ENCODE measurements around the gene RAI14. TPM values are rescaled to one million over a fixed set of nuclear protein-coding genes. Genes with fewer than 3 reads are reported as not detected.

RAI14 gene
- total RNA-seq, 6 experiments from 2014 or later = 11.9 to 30.8 (median 20.8) TPM

DNA sequence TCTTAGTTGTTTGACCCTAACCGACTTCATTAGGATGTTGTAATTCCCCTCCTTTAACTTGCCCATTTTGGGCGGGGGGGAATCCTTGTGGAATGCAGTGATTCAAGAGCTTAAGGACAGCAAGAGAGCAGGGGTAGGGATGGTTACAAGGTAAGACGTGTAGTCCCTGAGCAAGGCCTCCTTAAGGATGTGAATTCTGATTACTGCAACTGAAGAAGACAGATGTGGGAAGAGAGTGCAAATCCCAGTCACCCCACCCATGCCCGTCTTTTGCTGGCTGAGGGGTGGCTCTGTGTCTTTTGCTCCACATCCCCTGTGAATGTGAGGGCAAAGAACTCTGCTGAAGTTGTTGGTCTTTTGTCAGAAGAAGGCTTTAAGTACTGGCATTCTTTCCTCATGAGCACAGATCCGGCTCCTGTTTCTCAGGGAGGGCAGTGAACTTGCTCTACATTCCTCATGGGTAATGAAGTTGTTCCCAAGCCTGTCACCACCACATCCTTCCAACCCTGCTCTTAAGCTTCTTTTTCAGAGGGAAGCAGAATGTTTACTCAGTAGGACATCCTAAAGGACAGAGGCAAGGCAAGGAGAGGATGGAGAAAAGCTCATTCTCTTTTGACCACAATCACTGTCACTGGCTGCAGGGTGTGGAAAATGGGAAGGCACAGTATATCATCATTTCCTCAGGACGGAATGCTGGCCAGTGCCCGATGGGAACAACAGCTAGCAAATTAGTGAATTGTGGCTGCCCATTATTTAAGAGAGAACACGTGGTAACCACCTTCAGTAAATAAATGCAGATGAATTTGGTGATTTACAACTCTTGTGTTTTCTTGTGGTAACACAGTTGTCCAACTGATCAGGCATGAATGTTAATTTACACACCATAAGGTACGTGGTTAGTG is 61.5 kb downstream of the RAI14 start:
- no peak for DNase-seq
- WGBS (ENCODE audit: insufficient coverage, low coverage, low lambda C conversion rate, missing lambda C conversion rate) = 64% methylated on average over 8 of the region's 9 CpGs
- TF ChIP-seq CTCF (IDR thresholded peaks at IDR 0.05) (no peak), POLR2A (IDR thresholded peaks at IDR 0.05) (no peak)
- Histone ChIP-seq H3K27ac (no peak overlapping the region), H3K9me3 (no peaks in the 10 kb centered on the region), H3K36me3 (no peaks in the 10 kb centered on the region), H3K27me3 (no peaks in the 10 kb centered on the region), H3K4me3 (no peak overlapping the region), H3K4me1 (peaks cover 0 to 16% (median 2%) of the 10 kb centered on the region in 4 donors)
- intact Hi-C loops (cut with DNase I) = no loop called here
- ATAC-seq = peak in 3 of 4 donors; percentile 14 to 40 (median 16)

DNA sequence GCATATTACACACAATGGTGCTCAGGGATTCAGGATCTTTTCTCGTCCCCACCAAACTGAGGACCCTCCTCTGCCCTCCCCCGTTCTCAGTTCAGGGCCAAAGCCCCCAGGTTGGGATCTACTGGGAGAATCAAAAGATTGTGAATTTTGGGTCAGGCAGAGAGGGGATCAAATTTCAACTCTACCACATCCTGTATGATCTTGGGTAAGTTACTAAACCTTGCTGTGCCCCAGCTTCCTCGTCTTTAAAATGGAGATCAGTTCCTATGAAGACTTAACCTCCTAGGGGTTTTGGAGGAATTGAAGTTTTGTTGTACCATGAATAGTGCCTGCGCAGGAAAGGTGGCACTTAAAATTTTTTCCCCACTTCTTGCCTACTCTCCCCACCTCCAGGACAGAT is 62.4 kb downstream of the RAI14 start:
- Histone ChIP-seq H3K4me3 (no peak overlapping the region), H3K4me1 (peaks cover 0 to 16% (median 2%) of the 10 kb centered on the region in 4 donors), H3K9me3 (no peaks in the 10 kb centered on the region), H3K27me3 (no peaks in the 10 kb centered on the region), H3K36me3 (no peaks in the 10 kb centered on the region), H3K27ac (no peak overlapping the region)
- no peak for TF ChIP-seq CTCF (IDR thresholded peaks at IDR 0.05)
- TF ChIP-seq POLR2A (IDR thresholded peaks at IDR 0.05) = no peak
- WGBS (ENCODE audit: insufficient coverage, low coverage, low lambda C conversion rate, missing lambda C conversion rate) = 100% methylated on average over 4 of the region's 4 CpGs
- no peak for ATAC-seq
- no peak for DNase-seq
- intact Hi-C loops (cut with DNase I) = no loop called here

GRCh38 chr5:34719029-34719428 is 62.9 kb downstream of the RAI14 start:
- intact Hi-C loops (cut with DNase I) = no loop called here

DNA sequence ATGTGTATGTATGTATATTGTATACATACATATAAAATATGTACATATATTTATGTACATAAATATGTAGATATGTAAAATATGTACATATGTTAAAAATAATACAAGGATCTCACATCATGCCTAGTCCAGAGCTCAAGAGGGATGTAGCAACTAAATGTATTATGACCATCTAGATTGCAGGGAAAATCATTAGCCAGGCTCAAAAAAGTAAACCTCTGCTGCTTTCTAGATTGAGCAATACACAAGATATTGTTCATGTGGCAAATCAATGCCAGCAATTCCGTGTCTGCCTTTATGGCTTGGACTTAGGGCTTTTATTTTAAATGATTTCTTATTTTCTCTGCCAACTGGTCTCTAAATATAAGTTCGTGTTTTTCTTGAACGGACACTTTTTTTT is 65.2 kb downstream of the RAI14 start:
- 12% methylated on average over 3 of the region's 3 CpGs for WGBS (ENCODE audit: insufficient coverage, low coverage, low lambda C conversion rate, missing lambda C conversion rate)
- peaks cover 0 to 16% (median 2%) of the 10 kb centered on the region in 4 donors for H3K4me1 ChIP-seq
- peak overlapping the region in 1 of 3 donors; percentile 49 for H3K27ac ChIP-seq
- H3K27me3 ChIP-seq = no peaks in the 10 kb centered on the region
- no peaks in the 10 kb centered on the region for H3K36me3 ChIP-seq
- no peak for DNase-seq
- peak; percentile 80 to 93 (median 90) for ATAC-seq
- intact Hi-C loops (cut with DNase I) = no loop called here
- no peaks in the 10 kb centered on the region for H3K9me3 ChIP-seq
- no peak for TF ChIP-seq CTCF (IDR thresholded peaks at IDR 0.05)
- no peak for TF ChIP-seq POLR2A (IDR thresholded peaks at IDR 0.05)
- H3K4me3 ChIP-seq = no peak overlapping the region

More at GRCh38 chr5:34719029-34719428, 62.9 kb downstream of the RAI14 start:
- Histone ChIP-seq H3K36me3 (no peaks in the 10 kb centered on the region), H3K4me3 (no peak overlapping the region), H3K9me3 (no peaks in the 10 kb centered on the region), H3K4me1 (peaks cover 0 to 16% (median 2%) of the 10 kb centered on the region in 4 donors), H3K27ac (no peak overlapping the region), H3K27me3 (no peaks in the 10 kb centered on the region)
- no peak for ATAC-seq
- DNase-seq = no peak
- TF ChIP-seq CTCF (IDR thresholded peaks at IDR 0.05) (no peak), POLR2A (IDR thresholded peaks at IDR 0.05) (no peak)
- WGBS (ENCODE audit: insufficient coverage, low coverage, low lambda C conversion rate, missing lambda C conversion rate) = 83% methylated on average over 1 of the region's 8 CpGs

Measured in right lobe of liver (tissue), 6 donors.